ENCODE results near the gene MEF2C. TPM values are rescaled to one million over a fixed set of nuclear protein-coding genes. Genes with fewer than 3 reads are reported as not detected.

The MEF2C gene
- total RNA-seq, 1 donor from 2014 or later, result 54.2 TPM

DNA sequence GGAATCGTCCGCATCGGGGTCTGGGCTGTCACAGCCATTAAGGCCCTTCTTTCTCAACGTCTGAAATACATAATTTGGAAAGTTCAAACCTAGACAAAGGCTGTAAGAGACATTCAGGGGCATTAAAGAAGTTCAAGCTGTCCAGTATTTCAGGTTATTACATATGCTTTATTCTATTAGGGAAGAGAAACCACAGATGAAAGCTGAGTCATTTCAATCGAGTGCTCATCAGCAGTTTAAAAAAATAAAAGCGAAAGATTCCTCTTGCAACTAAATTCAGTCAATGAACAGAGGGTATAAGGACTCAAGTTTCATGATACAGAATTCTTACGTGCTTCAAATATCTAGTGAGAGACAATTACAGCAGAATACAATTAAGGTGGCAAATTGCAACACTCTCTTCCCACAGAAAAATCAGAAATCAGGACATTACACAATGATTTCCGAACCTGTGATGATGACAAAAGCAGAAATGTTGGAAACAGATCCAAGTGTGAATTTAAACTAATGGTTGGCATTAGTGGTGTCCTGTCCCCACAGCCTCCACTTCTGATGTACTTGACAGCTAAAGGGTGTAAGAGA lies 121.6 kb downstream of the MEF2C start:
- TF ChIP-seq, protein P1, sequence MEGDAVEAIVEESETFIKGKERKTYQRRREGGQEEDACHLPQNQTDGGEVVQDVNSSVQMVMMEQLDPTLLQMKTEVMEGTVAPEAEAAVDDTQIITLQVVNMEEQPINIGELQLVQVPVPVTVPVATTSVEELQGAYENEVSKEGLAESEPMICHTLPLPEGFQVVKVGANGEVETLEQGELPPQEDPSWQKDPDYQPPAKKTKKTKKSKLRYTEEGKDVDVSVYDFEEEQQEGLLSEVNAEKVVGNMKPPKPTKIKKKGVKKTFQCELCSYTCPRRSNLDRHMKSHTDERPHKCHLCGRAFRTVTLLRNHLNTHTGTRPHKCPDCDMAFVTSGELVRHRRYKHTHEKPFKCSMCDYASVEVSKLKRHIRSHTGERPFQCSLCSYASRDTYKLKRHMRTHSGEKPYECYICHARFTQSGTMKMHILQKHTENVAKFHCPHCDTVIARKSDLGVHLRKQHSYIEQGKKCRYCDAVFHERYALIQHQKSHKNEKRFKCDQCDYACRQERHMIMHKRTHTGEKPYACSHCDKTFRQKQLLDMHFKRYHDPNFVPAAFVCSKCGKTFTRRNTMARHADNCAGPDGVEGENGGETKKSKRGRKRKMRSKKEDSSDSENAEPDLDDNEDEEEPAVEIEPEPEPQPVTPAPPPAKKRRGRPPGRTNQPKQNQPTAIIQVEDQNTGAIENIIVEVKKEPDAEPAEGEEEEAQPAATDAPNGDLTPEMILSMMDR (IDR thresholded peaks at IDR 0.05; ENCODE audit: borderline replicate concordance), result no peak
- Histone ChIP-seq H3K9me3 (replicated peaks) (no peaks in the 10 kb centered on the region), H3K4me3 (peak overlapping the region; percentile 5), H3K36me3 (peaks cover 32% of the 10 kb centered on the region), H3K4me1 (peaks cover 15% of the 10 kb centered on the region), H3K27ac (replicated peaks) (peak overlapping the region; percentile 43), H3K27me3 (ENCODE audit: low read depth) (no peaks in the 10 kb centered on the region)
- intact Hi-C loops (cut with micrococcal nuclease), result no loop called here
- no peak for DNase-seq

DNA sequence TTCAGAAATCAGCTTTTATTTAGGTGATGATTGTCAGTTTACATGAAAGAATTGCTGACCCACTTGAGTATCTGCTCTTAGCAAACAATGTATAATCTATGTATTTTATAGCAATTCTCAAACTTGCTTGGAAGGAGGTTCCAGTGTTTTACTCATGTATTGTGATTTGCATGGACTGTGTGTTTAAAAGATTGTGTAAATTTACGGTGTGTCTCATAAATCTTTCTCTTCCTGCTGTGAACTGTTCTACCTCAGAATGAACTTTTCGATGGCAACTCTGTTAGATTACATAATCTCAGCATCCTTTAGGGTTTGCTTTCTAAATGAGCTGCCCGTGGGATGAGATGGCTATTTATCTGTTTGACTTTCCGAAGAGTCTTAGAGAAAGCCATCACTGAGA lies 122.5 kb downstream of the MEF2C start:
- Histone ChIP-seq H3K27me3 (ENCODE audit: low read depth) (no peaks in the 10 kb centered on the region), H3K36me3 (peaks cover 32% of the 10 kb centered on the region), H3K4me1 (peaks cover 18% of the 10 kb centered on the region), H3K9me3 (replicated peaks) (no peaks in the 10 kb centered on the region), H3K27ac (replicated peaks) (no peak overlapping the region), H3K4me3 (no peak overlapping the region)
- intact Hi-C loops (cut with micrococcal nuclease), result no loop called here
- TF ChIP-seq, protein P1 (IDR thresholded peaks at IDR 0.05; ENCODE audit: borderline replicate concordance), result no peak
- DNase-seq, result no peak

DNA sequence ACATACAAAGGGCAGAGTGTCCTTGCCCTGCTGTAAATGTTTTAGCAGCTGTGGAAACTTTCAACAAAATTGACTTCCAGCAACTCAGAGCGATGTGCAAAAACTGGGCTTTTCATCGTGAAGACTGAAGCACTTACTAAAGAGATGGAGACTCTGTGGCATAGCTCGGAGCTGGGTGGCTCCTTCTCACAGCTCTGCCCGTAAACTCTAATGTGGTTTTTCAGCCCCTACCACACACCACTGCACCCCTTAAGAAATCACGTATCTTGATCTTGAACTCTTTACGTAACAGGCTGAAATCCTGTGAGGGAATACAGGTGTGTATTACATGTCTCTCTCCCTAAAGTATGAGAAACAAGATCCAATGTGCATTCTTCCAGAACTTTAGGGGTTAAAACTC lies 124.4 kb downstream of the MEF2C start:
- peaks cover 36% of the 10 kb centered on the region for H3K36me3 ChIP-seq
- no peaks in the 10 kb centered on the region for H3K27me3 ChIP-seq (ENCODE audit: low read depth)
- H3K4me1 ChIP-seq, result peaks cover 18% of the 10 kb centered on the region
- intact Hi-C loops (cut with micrococcal nuclease), result no loop called here
- DNase-seq, result no peak
- no peak overlapping the region for H3K27ac ChIP-seq (replicated peaks)
- TF ChIP-seq, protein P1 (IDR thresholded peaks at IDR 0.05; ENCODE audit: borderline replicate concordance), result no peak
- H3K9me3 ChIP-seq (replicated peaks), result no peaks in the 10 kb centered on the region
- no peak overlapping the region for H3K4me3 ChIP-seq

DNA sequence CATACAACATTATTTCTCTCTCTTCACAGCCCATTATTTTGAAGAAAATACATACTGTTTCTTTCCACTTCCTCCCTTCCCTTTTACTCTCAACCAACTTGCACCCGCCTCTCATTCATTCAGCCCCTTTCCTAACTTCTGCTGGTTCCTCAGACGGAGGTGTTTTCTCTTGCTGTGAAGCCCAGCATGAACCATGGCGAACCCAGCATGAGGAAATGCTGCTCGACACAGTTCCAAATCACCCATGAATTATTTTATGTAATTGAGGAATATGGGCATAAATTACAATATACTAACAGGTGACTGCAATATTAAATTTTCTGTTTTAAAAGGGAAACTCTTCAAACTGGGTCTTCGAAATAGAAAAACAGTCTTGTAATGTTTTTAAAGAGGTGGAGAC lies 124.8 kb downstream of the MEF2C start:
- H3K27me3 ChIP-seq (ENCODE audit: low read depth), result no peaks in the 10 kb centered on the region
- TF ChIP-seq, protein P1 (IDR thresholded peaks at IDR 0.05; ENCODE audit: borderline replicate concordance), result no peak
- H3K4me1 ChIP-seq, result peaks cover 18% of the 10 kb centered on the region
- no peak overlapping the region for H3K4me3 ChIP-seq
- H3K9me3 ChIP-seq (replicated peaks), result no peaks in the 10 kb centered on the region
- DNase-seq, result no peak
- peaks cover 39% of the 10 kb centered on the region for H3K36me3 ChIP-seq
- intact Hi-C loops (cut with micrococcal nuclease), result no loop called here
- H3K27ac ChIP-seq (replicated peaks), result no peak overlapping the region

DNA sequence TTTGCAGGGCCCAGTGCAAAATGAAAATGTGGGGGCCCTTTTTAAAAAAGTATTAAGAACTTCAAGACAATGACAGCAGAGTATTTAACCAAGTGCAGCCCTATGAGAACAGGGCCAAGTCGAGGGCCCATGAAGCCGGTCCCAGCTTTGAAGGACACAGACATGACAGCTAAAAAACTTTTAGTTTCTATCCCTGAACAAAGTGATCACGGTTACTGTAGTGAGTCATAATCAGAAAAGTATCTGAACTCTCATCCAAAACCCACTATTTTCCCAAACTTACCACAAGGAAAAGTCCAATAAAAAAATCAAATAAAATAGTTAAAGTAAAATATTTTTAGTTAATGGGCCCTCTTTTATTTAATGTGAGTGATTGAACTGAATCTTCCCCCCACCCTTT lies 126.0 kb downstream of the MEF2C start:
- TF ChIP-seq, protein P1 (IDR thresholded peaks at IDR 0.05; ENCODE audit: borderline replicate concordance), result no peak
- Histone ChIP-seq H3K27me3 (ENCODE audit: low read depth) (no peaks in the 10 kb centered on the region), H3K9me3 (replicated peaks) (no peaks in the 10 kb centered on the region), H3K4me1 (peaks cover 18% of the 10 kb centered on the region), H3K4me3 (no peak overlapping the region), H3K36me3 (peaks cover 39% of the 10 kb centered on the region), H3K27ac (replicated peaks) (no peak overlapping the region)
- no peak for DNase-seq
- intact Hi-C loops (cut with micrococcal nuclease), result no loop called here
